Transverse colon (tissue), 3 donors: Measurements from ENCODE around the gene SETD1A.

Experiments used
- EP300 ChIP-seq: sonication (generic); formaldehyde crosslinking; IDR thresholded peaks from one replicate; pipeline ENCODE4 v1.6.1; 2017; ENCODE audit warnings: antibody characterized with exemption, low read depth
- POLR2A ChIP-seq: fragments of 450-650 bp; IDR thresholded peaks from one replicate; pipeline ENCODE4 v1.6.1; 2016; ENCODE audit warnings: antibody characterized with exemption, mild to moderate bottlenecking, moderate library complexity
- TF ChIP-seq, protein P1 (sequence below), 5 experiments: fragments of 200-600 bp in 3 of 5; fragments of 450-650 bp in 2 of 5; sonication (generic) in 3 of 5; IDR thresholded peaks; 1 replicate in 2 of 5; 2 replicates in 3 of 5; pipeline ENCODE4 v1.5.1; 2016 to 2017; ENCODE audit warnings: antibody characterized with exemption in 5 of 5, inconsistent platforms in 3 of 5, mild to moderate bottlenecking in 2 of 5, moderate library complexity in 1 of 5

DNA sequence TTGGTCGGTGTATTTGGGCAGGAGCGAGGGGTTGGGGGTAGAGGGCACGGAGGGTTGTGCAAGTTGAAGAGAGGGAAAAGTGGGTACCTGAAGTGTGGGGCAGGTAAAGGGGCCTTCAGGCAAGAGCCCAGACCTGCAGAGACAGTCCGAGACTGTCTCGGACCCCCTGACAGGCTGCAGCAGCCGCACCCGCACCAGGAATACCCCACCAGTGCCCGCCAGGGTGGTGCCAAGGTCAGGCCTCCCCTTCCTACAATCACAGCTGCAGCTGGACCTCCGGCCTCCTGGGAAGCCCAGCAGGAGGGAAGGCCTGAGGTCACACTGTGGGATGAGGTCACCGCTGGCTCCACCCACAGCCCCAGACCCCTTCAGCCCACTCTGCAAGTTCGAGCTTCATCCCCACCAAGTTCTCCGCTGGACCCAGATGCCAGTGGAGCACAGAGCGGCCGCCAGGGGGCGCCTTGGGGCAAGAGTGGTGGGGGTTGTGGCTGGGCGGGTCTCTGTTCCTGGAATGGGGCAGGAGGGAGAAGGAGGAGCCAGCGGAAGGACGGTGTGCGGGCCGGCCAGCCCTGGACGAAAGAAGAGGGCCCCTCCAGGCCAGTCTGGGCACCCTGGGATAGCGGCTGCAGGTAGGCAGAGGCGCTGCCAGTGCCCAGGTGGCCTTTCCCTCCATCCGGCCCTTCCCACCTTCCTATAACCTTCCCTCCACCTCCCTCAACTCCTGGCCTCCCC, 27.3 kb downstream of the SETD1A start, which contains the start of gene HSD3B7:
- TF ChIP-seq, protein P1, sequence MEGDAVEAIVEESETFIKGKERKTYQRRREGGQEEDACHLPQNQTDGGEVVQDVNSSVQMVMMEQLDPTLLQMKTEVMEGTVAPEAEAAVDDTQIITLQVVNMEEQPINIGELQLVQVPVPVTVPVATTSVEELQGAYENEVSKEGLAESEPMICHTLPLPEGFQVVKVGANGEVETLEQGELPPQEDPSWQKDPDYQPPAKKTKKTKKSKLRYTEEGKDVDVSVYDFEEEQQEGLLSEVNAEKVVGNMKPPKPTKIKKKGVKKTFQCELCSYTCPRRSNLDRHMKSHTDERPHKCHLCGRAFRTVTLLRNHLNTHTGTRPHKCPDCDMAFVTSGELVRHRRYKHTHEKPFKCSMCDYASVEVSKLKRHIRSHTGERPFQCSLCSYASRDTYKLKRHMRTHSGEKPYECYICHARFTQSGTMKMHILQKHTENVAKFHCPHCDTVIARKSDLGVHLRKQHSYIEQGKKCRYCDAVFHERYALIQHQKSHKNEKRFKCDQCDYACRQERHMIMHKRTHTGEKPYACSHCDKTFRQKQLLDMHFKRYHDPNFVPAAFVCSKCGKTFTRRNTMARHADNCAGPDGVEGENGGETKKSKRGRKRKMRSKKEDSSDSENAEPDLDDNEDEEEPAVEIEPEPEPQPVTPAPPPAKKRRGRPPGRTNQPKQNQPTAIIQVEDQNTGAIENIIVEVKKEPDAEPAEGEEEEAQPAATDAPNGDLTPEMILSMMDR (IDR thresholded peaks at IDR 0.05) = peak; percentile 92 to 98 (median 94)
- TF ChIP-seq POLR2A = peak; percentile 42
- TF ChIP-seq EP300 = no peak
